ACHN (cell line): ENCODE data around the gene TMEM240.
"Not testable (repeated sequence)": the region's sequence is repeated elsewhere in the genome, so short reads cannot be mapped to it uniquely, and the experiment has no call there.

Experiments used
- DNase-seq: peaks from one replicate; pipeline ENCODE4 v3.0.0-alpha.2; 2015
- in situ Hi-C: cut with HindIII; loops from 2 replicates; pipeline ENCODE4 v1.10.0; 2017; ENCODE audit warnings: low sequenced_read_pairs, low pct_ligation_motif_present, low pct_unique_long_range_greater_than_20kb

TMEM240 gene

GRCh38 chr1:1529936-1530335, 10.5 kb downstream of the TMEM240 start:
- in situ Hi-C loops: no loop called here
- no peak for DNase-seq

DNA sequence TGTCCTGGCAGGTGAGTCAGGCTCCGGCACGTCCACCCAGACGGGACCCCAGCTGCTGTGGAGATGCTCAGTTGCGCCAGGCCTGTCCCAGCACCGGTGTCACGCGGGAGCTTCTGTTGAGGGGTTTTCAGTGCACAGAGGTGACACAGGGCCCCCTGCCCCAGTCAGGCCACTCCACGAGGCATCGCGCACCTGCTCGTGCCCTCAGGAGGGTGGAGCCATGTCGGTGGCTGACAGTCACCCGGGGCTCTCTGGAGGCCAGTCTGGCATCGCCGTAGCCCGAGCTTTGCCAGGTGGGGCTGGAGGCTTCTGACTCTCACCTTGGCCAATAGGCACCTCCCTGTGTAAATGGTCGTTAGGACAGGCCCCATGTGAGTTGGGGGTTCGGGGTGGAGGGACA, 11.1 kb downstream of the TMEM240 start:
- no peak for DNase-seq
- in situ Hi-C loops: no loop called here

DNA sequence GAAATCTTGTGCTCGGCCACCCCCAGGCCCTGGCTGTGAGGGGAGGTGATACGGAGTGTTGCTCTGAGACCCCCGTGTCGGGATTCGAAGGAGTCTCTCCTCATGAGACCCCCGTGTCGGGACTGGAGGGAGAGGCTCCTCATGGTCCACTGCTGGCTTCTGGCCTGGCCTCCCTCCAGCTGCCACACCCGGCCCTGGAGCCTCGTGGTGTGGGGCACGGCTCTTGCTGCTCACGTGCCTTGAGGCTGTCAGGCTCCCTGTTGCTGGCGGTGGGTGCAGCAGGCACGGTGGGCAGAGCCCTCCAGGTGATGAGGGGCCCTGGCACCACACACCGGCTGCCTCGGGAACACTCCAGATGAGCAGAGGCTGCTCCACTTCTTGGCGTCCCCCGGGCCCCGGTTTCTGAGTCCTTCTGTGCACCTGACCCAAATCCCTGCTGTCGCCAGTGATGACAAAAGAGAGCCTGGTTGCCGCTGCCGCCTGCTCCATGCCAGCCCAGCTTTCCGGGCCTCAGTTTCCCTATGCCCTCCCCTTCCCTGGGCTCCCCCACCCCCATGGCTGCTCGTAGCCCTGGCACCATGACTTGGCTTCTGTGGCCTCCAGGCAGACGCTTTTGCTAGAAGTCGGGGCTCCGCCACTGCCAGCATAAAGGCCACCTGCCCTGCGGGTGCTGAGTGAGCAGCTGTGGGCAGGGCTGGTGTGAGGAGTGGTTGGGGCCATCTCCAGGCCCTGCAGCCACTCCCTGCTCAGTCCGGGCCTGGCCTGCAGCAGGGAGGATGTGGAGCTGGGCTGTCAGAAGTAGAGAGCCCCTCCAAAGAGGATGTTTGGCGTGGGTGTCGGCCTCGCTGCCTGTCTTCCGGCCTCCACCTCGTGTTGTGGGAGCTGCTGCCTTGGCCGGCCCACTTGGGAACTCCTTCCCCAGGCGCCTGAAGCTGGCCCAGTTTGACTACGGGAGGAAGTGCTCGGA, 11.8 kb downstream of the TMEM240 start:
- no peak for DNase-seq
- in situ Hi-C loops: no loop called here

DNA sequence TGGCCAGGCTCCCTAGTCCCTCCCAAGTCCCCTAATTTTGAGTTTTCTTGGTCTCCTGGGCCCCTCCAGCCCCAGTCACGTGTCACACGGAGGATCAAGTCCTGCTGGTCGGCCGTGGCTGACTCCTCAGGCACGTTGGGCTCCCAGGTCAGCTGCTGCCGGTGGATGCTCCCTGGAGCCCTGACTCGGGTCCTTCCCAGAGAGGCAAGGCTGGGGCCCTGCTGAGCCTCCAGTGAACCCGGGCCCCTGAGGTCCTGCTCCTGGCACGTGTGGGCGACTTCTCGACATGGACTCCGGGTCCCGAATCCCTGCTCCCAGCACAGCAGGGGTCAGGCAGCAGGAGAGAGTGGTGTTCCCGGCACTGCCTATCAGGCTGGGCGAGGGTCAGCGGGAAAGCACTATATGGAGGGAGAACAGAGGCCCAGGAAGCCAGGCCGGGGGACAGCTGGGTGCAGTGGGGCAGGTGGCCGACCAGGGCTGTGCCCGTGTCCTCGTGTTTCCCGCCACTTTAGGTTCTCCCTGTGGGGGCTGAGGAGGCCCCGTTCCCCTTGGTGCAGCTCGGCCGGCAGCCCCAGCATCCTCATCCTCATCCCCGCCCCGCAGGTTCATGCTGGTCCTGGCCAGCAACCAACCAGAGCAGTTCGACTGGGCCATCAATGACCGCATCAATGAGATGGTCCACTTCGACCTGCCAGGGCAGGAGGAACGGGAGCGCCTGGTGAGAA, 13.2 kb downstream of the TMEM240 start:
- in situ Hi-C loops: no loop called here
- no peak for DNase-seq

DNA sequence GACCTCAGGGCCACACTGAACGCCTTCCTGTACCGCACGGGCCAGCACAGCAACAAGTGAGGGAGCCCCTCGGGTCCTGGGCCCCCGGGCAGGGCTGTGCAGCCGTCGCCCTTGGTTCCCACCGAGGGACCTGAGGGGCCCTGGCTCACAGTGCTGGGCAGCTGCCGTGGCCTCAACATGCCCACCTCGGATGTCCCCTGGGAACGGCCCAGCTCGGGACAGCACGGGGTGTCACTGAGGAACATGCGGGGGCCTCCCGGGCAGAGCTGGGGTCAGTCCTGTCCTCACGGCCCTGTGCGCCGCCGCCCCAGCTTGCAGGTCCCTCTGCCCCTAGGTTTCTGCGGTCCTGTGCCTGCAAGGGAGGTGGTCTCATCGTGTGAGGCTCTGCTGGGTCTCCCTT, 13.9 kb downstream of the TMEM240 start:
- in situ Hi-C loops: not testable (repeated sequence)

GRCh38 chr1:1524750-1525383, 15.6 kb downstream of the TMEM240 start:
- in situ Hi-C loops, DNase-seq: not testable (repeated sequence)

More for the DNA sequence above, 13.9 kb downstream of the TMEM240 start:
- not testable (repeated sequence) for DNase-seq

DNA sequence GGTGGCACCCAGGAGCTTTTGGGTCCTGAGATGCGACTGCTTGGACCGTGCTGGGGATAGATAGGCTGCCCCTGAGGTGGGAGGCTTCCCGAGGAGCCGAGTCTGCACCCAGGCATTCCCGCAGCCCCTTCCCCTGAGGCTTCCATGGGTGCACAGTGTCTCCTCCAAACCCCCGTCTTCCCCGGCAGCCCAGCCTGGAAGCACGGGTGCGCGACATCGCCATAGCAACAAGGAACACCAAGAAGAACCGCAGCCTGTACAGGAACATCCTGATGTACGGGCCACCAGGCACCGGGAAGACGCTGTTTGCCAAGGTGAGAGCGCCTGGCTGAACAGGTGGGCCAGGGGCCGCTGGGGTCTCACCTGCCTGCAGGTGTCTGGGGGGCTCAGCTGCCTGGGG, 16.8 kb downstream of the TMEM240 start:
- DNase-seq, in situ Hi-C loops: not testable (repeated sequence)

DNA sequence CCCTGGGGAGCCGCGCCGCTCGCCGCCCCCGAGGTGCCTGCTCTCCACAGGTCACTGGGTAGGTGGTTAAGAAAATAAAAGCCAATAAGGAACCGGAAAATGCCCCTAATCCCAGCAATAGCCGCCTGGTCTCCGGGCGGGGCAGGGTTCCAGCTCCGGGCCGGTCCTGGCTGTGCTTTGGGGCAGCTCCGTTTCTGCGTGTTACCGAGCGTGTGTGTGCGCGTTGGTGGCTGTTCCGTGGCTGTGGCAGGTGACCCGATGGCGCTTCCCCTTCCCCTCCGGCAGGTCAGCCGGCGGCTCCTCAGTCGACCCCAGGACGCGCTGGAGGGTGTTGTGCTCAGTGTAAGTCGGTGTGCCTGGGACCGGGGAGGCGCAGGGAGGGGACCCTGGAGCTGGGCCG, 17.2 kb downstream of the TMEM240 start:
- in situ Hi-C loops, DNase-seq: not testable (repeated sequence)

DNA sequence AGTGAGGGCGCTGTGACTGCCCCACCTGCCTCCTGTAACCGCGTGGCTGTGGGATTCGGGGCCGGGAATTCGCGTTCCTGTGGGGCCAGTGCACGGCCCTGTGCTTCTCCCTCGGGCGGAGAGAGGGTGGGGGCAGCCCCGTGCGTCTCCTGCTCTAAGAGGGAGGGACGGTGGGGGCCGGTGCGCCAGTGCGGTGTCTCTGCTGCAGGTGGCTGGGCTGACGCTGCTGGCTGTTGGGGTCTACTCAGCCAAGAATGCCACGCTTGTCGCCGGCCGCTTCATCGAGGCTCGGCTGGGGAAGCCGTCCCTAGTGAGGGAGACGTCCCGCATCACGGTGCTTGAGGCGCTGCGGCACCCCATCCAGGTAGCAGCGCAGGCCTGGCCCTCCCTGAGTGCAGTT, 17.9 kb downstream of the TMEM240 start:
- in situ Hi-C loops, DNase-seq: not testable (repeated sequence)

DNA sequence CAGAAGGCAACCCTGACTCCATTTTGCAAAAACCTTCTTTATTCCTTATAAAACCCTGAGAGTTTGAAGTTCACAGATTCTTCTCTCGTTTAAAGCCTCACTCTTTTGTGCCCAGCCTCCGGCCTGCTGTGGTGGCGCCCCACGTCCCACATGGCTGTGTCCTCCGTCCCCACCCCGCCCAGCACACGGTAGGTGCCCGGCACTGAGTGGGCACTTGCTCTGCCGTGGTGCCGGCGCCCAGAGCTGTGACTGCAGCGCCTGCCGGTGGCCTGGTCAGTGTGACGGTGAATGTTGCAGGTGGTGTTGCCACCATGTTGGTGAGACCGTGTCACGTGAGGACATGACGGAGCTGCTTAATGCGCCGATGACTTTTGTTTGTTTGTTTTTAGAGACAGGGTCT, 19.1 kb downstream of the TMEM240 start:
- in situ Hi-C loops: no loop called here
- no peak for DNase-seq

GRCh38 chr1:1519805-1520505, 20.5 kb downstream of the TMEM240 start:
- DNase-seq, in situ Hi-C loops: not testable (repeated sequence)

- DNase-seq, in situ Hi-C loops: not testable (repeated sequence)
Observed at GRCh38 chr1:1518621-1519007, 21.8 kb downstream of the TMEM240 start.

GRCh38 chr1:1517973-1518620, 22.3 kb downstream of the TMEM240 start:
- no peak for DNase-seq
- in situ Hi-C loops: no loop called here

GRCh38 chr1:1516923-1517322, 23.5 kb downstream of the TMEM240 start:
- in situ Hi-C loops, DNase-seq: not testable (repeated sequence)

DNA sequence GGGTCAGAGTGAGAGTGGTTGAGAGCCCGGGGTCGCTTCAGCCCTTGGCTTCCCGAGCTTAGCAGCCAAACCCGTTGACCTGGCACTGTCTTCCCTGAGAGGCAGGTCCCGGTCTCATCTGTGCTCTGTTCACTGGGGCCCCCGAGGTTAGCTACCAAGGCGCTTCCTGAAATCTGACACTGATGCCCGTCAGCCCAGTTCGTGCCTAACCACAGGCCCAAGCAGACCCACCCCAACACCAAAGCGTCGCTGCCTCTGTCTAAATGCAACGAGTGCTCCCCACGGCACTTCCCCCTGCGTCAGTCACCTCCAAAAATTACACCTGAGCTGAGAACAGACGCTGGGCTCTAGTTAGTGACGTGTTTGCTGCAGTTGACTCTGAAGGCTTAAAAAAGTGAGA, 26.0 kb downstream of the TMEM240 start:
- DNase-seq, in situ Hi-C loops: not testable (repeated sequence)

- in situ Hi-C loops: not testable (repeated sequence)
Observed at GRCh38 chr1:1513675-1514074, 26.7 kb downstream of the TMEM240 start.

GRCh38 chr1:1512425-1512824, 28.0 kb downstream of the TMEM240 start:
- in situ Hi-C loops, DNase-seq: not testable (repeated sequence)

More at GRCh38 chr1:1513675-1514074, 26.7 kb downstream of the TMEM240 start:
- not testable (repeated sequence) for DNase-seq
